GM12875 (cell line): Measurements from ENCODE around the gene LEMD1.

Source experiments
- H3K4me3 ChIP-seq: one replicate; pipeline ENCODE4 v1.5.1; 2011; ENCODE audit warnings: low read depth, low read length, control low read depth
- TF ChIP-seq, protein P1 (sequence below): IDR thresholded peaks from 2 replicates; pipeline ENCODE4 v1.5.1; 2011; ENCODE audit warnings: low read depth, mild to moderate bottlenecking, control low read depth, inconsistent platforms, low read length, moderate library complexity, borderline replicate concordance; ENCODE audit not compliant: insufficient read depth

Gene LEMD1

DNA sequence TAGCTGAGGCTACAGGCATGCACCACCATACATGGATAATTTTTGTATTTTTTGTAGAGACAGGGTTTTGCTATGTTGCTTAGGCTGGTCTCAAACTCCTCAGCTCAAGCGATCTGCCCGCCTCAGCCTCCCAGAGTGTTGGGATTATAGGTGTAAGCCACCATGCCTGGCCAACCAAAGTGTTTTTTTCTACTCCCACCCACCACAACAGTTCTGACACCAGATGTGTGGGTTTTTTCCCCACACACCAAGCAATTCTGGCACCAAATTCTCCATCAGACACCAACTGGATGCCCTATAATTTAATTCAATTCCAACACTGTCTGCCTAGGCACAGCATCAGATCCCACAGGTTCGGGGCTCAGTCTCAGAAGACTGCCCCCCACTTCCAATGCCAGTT, 44.5 kb downstream of the LEMD1 start:
- TF ChIP-seq, protein P1, sequence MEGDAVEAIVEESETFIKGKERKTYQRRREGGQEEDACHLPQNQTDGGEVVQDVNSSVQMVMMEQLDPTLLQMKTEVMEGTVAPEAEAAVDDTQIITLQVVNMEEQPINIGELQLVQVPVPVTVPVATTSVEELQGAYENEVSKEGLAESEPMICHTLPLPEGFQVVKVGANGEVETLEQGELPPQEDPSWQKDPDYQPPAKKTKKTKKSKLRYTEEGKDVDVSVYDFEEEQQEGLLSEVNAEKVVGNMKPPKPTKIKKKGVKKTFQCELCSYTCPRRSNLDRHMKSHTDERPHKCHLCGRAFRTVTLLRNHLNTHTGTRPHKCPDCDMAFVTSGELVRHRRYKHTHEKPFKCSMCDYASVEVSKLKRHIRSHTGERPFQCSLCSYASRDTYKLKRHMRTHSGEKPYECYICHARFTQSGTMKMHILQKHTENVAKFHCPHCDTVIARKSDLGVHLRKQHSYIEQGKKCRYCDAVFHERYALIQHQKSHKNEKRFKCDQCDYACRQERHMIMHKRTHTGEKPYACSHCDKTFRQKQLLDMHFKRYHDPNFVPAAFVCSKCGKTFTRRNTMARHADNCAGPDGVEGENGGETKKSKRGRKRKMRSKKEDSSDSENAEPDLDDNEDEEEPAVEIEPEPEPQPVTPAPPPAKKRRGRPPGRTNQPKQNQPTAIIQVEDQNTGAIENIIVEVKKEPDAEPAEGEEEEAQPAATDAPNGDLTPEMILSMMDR = no peak

DNA sequence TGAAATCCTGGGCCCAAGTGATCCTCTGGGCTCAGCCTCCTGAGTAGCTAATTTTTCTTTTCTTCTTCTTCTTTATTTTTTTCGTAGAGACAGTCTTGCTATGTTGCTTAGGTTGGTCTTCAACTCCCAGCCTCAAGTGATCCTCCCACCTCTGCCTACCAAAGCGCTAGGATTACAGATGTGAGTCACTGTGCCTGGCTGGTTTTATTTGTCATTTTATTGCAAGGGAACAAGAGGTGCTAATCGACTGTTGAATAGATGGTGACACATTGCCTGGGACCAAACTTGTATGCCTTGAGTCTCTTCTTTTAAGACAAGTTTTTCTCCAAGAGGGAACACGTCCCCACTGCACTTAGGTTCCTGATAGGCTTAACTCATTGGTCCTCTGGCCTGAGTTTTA, 45.1 kb downstream of the LEMD1 start:
- TF ChIP-seq, protein P1 = no peak
- H3K4me3 ChIP-seq = no peak overlapping the region

More for the DNA sequence above, 44.5 kb downstream of the LEMD1 start:
- no peak overlapping the region for H3K4me3 ChIP-seq

DNA sequence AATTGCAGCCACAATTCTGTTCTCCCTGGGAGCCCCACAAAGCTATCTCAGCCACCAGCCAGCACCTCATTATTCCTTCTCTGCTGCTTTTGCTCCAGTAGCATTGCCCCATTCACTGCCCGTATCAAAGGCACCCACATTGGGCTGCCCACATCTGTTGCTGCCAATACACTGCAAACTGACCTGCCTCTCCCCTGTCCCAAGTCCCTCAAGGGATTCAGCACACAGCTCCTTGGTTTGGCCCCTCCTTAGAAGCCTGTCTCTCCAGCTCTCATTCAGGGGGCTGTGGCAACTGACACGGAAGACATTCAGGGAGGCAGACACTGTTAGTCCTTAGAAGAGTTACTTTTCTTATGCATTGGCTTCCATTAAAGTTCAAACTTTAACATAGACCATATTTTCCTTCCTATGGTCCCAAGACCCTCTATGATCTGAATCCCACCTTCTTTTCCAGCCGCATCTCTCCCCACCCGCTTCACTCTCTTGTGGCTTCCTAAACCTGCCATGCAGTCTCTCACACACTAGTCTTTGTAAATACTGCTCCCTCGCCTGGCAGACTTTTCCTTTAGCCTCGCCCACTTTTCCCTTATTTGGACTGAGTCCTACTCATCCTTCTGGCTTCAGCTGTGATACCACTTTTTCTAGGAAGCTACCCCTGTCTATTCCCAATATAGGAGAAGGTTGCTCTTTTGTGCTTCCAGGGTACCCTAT, 45.9 kb downstream of the LEMD1 start:
- TF ChIP-seq, protein P1 = no peak
- H3K4me3 ChIP-seq = no peak overlapping the region

DNA sequence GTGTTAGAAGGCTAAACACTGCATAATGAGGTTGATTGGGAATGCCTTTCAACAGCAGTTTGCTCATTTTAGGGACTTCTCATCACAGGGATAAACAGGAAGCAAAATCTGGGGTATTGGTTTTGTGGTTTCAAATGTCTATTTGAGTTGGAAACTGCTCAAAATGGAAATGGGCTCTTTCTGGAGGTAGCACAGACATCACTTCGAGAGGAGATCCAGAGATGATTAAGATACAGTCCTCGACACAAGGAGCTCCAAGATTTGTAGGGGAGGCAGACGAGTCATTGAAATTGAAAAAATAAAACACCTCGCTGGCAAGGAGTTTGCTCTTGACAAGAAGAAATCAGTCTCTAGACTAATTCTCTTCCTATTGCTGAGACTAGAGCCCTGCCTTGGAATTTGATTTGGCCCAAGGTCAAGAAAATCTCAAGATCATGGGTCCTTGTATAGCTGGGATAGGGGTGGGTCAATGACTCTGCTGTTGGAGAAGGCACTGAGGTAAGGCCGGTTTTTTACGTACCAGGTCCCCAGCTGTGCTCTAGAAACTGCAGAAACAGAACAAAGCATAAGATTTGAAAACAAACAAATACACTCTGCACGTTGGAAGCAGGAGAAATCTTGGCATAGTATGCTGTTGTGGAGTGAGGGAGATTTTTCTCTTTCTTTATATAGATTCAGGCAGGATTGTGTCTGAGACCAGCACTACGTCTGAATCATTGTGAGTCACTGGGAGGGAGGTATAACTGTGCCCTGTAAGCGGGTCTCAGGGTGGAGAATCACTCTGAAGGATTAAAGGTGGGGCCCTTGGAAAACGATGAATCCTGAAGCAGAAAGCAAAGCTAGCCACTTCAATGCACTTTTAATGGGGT, 47.4 kb downstream of the LEMD1 start:
- no peak overlapping the region for H3K4me3 ChIP-seq
- TF ChIP-seq, protein P1 = no peak

DNA sequence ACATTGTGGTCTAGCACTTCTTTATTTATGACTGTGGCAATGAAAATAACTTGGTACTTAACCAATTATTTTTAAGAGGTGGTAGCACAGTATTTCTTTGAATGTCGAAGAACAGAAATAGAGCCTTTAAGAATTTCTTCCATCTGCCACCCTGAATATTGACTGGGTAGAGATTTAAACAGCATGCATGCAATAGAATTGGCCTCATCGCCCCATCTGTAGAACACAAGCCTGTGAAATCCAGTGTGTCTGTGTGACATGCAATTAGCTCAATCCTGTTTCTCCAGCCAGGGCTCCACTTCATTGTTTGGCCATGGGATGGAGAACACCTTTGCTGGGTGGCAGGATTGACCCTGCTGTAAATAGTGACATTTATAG, 48.1 kb downstream of the LEMD1 start:
- H3K4me3 ChIP-seq = no peak overlapping the region
- TF ChIP-seq, protein P1 = no peak

DNA sequence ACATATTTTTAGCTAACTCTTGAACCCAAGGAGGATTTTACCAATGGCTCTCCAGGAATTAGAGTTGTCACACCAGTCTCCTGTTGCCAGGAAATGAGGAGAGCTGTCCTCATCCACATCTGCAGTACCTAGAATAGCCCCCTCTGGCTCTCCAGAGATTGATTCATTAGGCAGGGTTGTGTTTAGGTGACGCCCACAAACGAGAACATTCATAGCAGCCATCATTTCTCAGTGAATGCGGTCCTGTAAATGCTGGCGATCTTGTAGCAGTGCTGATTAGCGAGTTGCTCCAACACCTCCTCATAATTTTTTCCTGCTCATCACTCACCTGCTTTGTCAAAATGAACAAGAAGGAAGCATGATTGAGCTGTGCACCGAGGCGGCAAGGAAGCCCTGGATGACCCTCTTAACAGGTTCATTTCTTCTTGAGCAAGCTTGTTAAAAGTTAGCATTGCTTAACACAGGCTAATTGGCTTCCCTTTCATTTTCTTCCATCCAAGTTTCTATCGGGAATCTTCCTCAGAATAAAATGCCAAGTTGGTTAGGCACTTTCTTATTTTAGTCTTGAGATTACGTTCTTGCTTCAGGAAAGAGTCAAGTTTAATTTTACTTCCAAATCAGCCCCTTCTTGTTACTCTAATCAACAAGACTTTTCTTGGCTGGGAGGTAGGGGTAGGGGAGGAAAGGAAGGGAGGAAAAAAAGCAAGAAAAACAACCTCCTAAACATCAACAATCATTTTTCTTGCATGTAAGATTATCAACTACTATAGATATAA, 48.6 kb downstream of the LEMD1 start:
- TF ChIP-seq, protein P1 = no peak
- no peak overlapping the region for H3K4me3 ChIP-seq
